ENCODE data around the gene ALG9.
"Not testable (repeated sequence)": the region's sequence is repeated elsewhere in the genome, so short reads cannot be mapped to it uniquely, and the experiment has no call there.

Gene ALG9

GRCh38 chr11:111792955-111793500, 78.4 kb downstream of the ALG9 start:
- no peak for DNase-seq

GRCh38 chr11:111792314-111792713, 79.1 kb downstream of the ALG9 start:
- DNase-seq = no peak

- DNase-seq = no peak
Observed at GRCh38 chr11:111788464-111788863, 82.9 kb downstream of the ALG9 start.

- DNase-seq = no peak
Observed at GRCh38 chr11:111788051-111788450, 83.3 kb downstream of the ALG9 start.

GRCh38 chr11:111785886-111786412, 85.4 kb downstream of the ALG9 start:
- no peak for DNase-seq

- no peak for DNase-seq
Observed at GRCh38 chr11:111785076-111785475, 86.3 kb downstream of the ALG9 start.

GRCh38 chr11:111784311-111784710, 87.1 kb downstream of the ALG9 start:
- DNase-seq = not testable (repeated sequence)

GRCh38 chr11:111782109-111782741, 89.2 kb downstream of the ALG9 start:
- DNase-seq = no peak

GRCh38 chr11:111779118-111779517, 92.3 kb downstream of the ALG9 start:
- no peak for DNase-seq

GRCh38 chr11:111778047-111778558, 93.3 kb downstream of the ALG9 start:
- DNase-seq = no peak

GRCh38 chr11:111777094-111778046, 94.0 kb downstream of the ALG9 start:
- no peak for DNase-seq

GRCh38 chr11:111776398-111777093, 94.8 kb downstream of the ALG9 start:
- no peak for DNase-seq

GRCh38 chr11:111774955-111775710, 96.2 kb downstream of the ALG9 start:
- no peak for DNase-seq

GRCh38 chr11:111772535-111772934, 98.8 kb downstream of the ALG9 start:
- no peak for DNase-seq

GRCh38 chr11:111771205-111771604, 100.2 kb downstream of the ALG9 start:
- not testable (repeated sequence) for DNase-seq

GRCh38 chr11:111770581-111771134, 100.7 kb downstream of the ALG9 start:
- DNase-seq = no peak

GRCh38 chr11:111766834-111767142, 104.6 kb downstream of the ALG9 start:
- DNase-seq = no peak

- peak; percentile 28 for DNase-seq
Observed at GRCh38 chr11:111765984-111766833, 105.2 kb downstream of the ALG9 start, which contains the start of gene PPP2R1B. PPP2R1B (minus strand) TSS chr11:111766389; CDS start chr11:111766361, 28 bp downstream.

- no peak for DNase-seq
Observed at GRCh38 chr11:111765320-111765983, 105.9 kb downstream of the ALG9 start.

GRCh38 chr11:111764621-111765020, 106.8 kb downstream of the ALG9 start:
- DNase-seq = no peak
